K562 (cell line): ENCODE data around the gene NBEAL2. TPM values are rescaled to one million over a fixed set of nuclear protein-coding genes. Genes with fewer than 3 reads are reported as not detected.
A peak's percentile ranks its signal among the peaks of the same experiment; 100 is the strongest.

ENCODE experiments used
- ARID2 ChIP-seq: fragments of 450-650 bp; IDR thresholded peaks from 2 replicates; pipeline ENCODE4 v1.6.1; 2017; ENCODE audit warnings: antibody characterized with exemption, mild to moderate bottlenecking
- COPS2 ChIP-seq: fragments of 450-650 bp; conservative IDR thresholded peaks from 2 replicates; pipeline ENCODE4 v1.6.1; 2016; ENCODE audit warnings: mild to moderate bottlenecking, moderate library complexity
- GATAD2B ChIP-seq: fragments of 450-650 bp; IDR thresholded peaks from 2 replicates; pipeline ENCODE4 v1.6.1; 2017; ENCODE audit warnings: mild to moderate bottlenecking, borderline replicate concordance
- HDAC2 ChIP-seq: fragments of 450-650 bp; IDR thresholded peaks from 2 replicates; pipeline ENCODE4 v1.6.1; 2016; ENCODE audit warnings: mild to moderate bottlenecking
- ILK ChIP-seq: fragments of 450-650 bp; IDR thresholded peaks from 2 replicates; pipeline ENCODE4 v1.6.1; 2016; ENCODE audit warnings: missing genetic modification characterization, low read depth, mild to moderate bottlenecking, missing compliant biosample characterization, moderate library complexity, borderline replicate concordance
- NONO ChIP-seq, 2 experiments: fragments of 200-400 bp in 1 of 2; fragments of 450-650 bp in 1 of 2; formaldehyde crosslinking in 1 of 2; IDR thresholded peaks; 2 replicates each; pipeline ENCODE4 v1.6.1; 2017; ENCODE audit warnings: low read depth in 2 of 2, mild to moderate bottlenecking in 2 of 2, moderate library complexity in 2 of 2, low read length in 1 of 2
- STAT5B ChIP-seq: fragments of 250-450 bp; sonication (Bioruptor Pico); IDR thresholded peaks from 2 replicates; pipeline ENCODE4 v1.8.0; 2021; ENCODE audit warnings: mild to moderate bottlenecking, inconsistent platforms
- XRCC3 ChIP-seq: fragments of 450-650 bp; IDR thresholded peaks from 2 replicates; pipeline ENCODE4 v1.6.1; 2017; ENCODE audit warnings: mild to moderate bottlenecking, moderate library complexity
- ZEB2 ChIP-seq: fragments of 450-650 bp; IDR thresholded peaks from 2 replicates; pipeline ENCODE4 v1.6.1; 2016
- ZNF133 ChIP-seq: fragments of 250-450 bp; sonication (Bioruptor Pico); IDR thresholded peaks from 2 replicates; pipeline ENCODE4 v1.4.0; 2020; ENCODE audit warnings: mild to moderate bottlenecking
- ZNF324 ChIP-seq: fragments of 250-450 bp; sonication (Bioruptor Pico); IDR thresholded peaks from 2 replicates; pipeline ENCODE4 v1.4.0; 2020; ENCODE audit warnings: mild to moderate bottlenecking
- ZNF444 ChIP-seq: fragments of 250-450 bp; sonication (Bioruptor Pico); IDR thresholded peaks from 2 replicates; pipeline ENCODE4 v1.4.0; 2020; ENCODE audit warnings: mild to moderate bottlenecking, moderate library complexity
- ZNF586 ChIP-seq: fragments of 450-650 bp; formaldehyde crosslinking; conservative IDR thresholded peaks from 2 replicates; pipeline ENCODE4 v1.4.0; 2020; ENCODE audit warnings: mild to moderate bottlenecking, moderate library complexity
- ZNF695 ChIP-seq: fragments of 450-650 bp; formaldehyde crosslinking; IDR thresholded peaks from 2 replicates; pipeline ENCODE4 v1.4.0; 2020; ENCODE audit warnings: mild to moderate bottlenecking, moderate library complexity
- ZNF699 ChIP-seq: fragments of 250-450 bp; sonication (Bioruptor Pico); IDR thresholded peaks from 2 replicates; pipeline ENCODE4 v1.8.0; 2021; ENCODE audit warnings: mild to moderate bottlenecking, moderate library complexity; ENCODE audit not compliant: insufficient replicate concordance
- ZNF717 ChIP-seq: fragments of 250-450 bp; sonication (Bioruptor Pico); IDR thresholded peaks from 2 replicates; pipeline ENCODE4 v1.5.0; 2021
- polyA plus RNA-seq, 8 experiments: library from polyadenylated mRNA; depleted of rRNA in 4 of 8; stranded (reverse) in 5 of 8; unstranded in 3 of 8; fragments of >200 nt; fragmentation: Nextera tagmentation in 2 of 8; fragmentation: Illumina TruSeq in 1 of 8; extraction: Ambion mirVana in 2 of 8; extraction: Trizol in 1 of 8; gene quantifications; 2 replicates each; pipeline versions ENCODE4 v1.2.1 to v1.2.3, GENCODE V29; 2011 to 2014; ENCODE audit warnings: inconsistent platforms in 1 of 8, missing spikeins in 1 of 8
- total RNA-seq, 7 experiments: library from RNA; depleted of rRNA in 6 of 7; stranded (reverse); fragments of >200 nt in 6 of 7; fragmentation: Illumina TruSeq in 2 of 7; extraction: Trizol in 2 of 7; gene quantifications; 2 replicates each; pipeline versions ENCODE4 v1.2.1 to v1.2.3, GENCODE V29; 2011 to 2021; ENCODE audit warnings: low replicate concordance in 1 of 7
- TF ChIP-seq, protein P1 (sequence below): fragments of 250-450 bp; sonication (Bioruptor Pico); IDR thresholded peaks from 2 replicates; pipeline ENCODE4 v1.8.0; 2021; ENCODE audit warnings: moderate library complexity, mild to moderate bottlenecking, inconsistent platforms
- TF ChIP-seq, protein P2 (sequence below): fragments of 450-650 bp; formaldehyde crosslinking; IDR thresholded peaks from 2 replicates; pipeline ENCODE4 v1.4.0; 2020; ENCODE audit warnings: mild to moderate bottlenecking
- TF ChIP-seq, protein P3 (sequence below): fragments of 200-800 bp; sonication (Bioruptor generic); IDR thresholded peaks from 2 replicates; pipeline ENCODE4 v1.6.1; 2016; ENCODE audit warnings: missing genetic modification characterization, missing compliant biosample characterization

Gene NBEAL2
- total and polyA plus RNA-seq, 9 of the 15 experiments (the other 6 are each of a cell fraction or from before 2014, with no cell fraction given): 0.06 to 114 (median 29.6) TPM

DNA sequence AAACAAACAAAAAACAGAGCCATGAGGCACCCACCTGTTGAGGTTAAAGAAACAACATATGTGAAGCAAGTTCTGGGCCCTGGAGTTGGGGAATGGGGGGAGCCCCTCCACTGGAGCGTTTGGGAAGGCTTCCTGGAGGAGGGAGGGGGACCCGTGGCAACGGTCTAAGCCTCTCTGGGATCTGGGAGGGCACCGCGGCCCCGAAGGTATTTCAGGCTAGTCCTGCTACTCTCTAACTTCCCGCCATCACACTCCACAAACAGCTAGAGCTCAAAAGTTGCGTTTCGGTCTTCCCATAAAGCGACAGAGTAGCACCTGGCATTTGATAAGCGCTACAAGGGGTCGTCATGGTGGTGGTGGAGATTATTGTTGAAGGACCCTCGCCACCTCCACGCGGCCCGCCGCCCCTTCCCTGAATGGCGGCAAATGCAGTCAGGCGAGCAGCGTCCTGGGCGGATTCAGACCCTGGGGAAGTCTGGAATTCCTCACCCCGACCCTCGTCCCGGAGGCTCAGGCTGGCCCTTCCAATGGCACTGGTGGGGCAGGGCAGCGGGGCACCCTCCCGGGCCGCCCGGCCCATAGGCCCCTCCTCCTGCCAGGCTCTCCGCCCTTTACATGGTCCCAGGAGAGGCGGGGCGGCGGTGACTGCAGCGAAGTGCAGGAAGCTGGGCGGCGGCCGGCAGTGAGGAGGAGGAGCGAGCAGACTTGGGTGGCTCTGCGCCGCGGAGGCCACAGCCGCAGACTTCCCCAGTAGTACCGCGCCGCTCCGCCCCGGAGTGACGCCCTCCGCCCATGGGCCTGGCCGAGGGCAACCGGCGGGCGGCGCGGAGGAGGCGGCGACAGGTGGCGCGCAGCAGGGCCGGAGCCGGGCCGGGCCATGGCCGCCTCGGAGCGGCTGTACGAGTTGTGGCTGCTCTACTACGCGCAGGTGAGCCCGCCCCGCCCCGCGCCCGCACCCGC is at the start of gene NBEAL2 (continued):
- TF ChIP-seq ZNF717 (CRISPR knock-in tag) (no peak), ZNF133 (CRISPR knock-in tag) (0 out of 2 replicates have a peak, but pooled peaks have one; percentile 41), COPS2 (no peak), ARID2 (no peak), HDAC2 (peak; percentile 58), ZNF444 (CRISPR knock-in tag) (no peak), ZNF324 (CRISPR knock-in tag) (peak; percentile 45; the same call in 1 of the 2 replicates), ZEB2 (no peak), ZNF695 (0 out of 2 replicates have a peak, but pooled peaks have one; percentile 12), STAT5B (no peak), ZNF586 (CRISPR knock-in tag) (no peak; the same call in 1 of the 2 replicates), GATAD2B (no peak), ZNF699 (CRISPR knock-in tag) (no peak), ILK (tag) (no peak), XRCC3 (no peak), NONO (IDR thresholded peaks at IDR 0.05; ENCODE audit: low read depth in 2 of 2, low read length in 1 of 2) (no peak)
- TF ChIP-seq, protein P1, sequence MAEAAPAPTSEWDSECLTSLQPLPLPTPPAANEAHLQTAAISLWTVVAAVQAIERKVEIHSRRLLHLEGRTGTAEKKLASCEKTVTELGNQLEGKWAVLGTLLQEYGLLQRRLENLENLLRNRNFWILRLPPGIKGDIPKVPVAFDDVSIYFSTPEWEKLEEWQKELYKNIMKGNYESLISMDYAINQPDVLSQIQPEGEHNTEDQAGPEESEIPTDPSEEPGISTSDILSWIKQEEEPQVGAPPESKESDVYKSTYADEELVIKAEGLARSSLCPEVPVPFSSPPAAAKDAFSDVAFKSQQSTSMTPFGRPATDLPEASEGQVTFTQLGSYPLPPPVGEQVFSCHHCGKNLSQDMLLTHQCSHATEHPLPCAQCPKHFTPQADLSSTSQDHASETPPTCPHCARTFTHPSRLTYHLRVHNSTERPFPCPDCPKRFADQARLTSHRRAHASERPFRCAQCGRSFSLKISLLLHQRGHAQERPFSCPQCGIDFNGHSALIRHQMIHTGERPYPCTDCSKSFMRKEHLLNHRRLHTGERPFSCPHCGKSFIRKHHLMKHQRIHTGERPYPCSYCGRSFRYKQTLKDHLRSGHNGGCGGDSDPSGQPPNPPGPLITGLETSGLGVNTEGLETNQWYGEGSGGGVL (CRISPR knock-in tag): no peak
- TF ChIP-seq, protein P2, sequence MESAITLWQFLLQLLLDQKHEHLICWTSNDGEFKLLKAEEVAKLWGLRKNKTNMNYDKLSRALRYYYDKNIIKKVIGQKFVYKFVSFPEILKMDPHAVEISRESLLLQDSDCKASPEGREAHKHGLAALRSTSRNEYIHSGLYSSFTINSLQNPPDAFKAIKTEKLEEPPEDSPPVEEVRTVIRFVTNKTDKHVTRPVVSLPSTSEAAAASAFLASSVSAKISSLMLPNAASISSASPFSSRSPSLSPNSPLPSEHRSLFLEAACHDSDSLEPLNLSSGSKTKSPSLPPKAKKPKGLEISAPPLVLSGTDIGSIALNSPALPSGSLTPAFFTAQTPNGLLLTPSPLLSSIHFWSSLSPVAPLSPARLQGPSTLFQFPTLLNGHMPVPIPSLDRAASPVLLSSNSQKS (CRISPR knock-in tag): no peak
- TF ChIP-seq, protein P3, sequence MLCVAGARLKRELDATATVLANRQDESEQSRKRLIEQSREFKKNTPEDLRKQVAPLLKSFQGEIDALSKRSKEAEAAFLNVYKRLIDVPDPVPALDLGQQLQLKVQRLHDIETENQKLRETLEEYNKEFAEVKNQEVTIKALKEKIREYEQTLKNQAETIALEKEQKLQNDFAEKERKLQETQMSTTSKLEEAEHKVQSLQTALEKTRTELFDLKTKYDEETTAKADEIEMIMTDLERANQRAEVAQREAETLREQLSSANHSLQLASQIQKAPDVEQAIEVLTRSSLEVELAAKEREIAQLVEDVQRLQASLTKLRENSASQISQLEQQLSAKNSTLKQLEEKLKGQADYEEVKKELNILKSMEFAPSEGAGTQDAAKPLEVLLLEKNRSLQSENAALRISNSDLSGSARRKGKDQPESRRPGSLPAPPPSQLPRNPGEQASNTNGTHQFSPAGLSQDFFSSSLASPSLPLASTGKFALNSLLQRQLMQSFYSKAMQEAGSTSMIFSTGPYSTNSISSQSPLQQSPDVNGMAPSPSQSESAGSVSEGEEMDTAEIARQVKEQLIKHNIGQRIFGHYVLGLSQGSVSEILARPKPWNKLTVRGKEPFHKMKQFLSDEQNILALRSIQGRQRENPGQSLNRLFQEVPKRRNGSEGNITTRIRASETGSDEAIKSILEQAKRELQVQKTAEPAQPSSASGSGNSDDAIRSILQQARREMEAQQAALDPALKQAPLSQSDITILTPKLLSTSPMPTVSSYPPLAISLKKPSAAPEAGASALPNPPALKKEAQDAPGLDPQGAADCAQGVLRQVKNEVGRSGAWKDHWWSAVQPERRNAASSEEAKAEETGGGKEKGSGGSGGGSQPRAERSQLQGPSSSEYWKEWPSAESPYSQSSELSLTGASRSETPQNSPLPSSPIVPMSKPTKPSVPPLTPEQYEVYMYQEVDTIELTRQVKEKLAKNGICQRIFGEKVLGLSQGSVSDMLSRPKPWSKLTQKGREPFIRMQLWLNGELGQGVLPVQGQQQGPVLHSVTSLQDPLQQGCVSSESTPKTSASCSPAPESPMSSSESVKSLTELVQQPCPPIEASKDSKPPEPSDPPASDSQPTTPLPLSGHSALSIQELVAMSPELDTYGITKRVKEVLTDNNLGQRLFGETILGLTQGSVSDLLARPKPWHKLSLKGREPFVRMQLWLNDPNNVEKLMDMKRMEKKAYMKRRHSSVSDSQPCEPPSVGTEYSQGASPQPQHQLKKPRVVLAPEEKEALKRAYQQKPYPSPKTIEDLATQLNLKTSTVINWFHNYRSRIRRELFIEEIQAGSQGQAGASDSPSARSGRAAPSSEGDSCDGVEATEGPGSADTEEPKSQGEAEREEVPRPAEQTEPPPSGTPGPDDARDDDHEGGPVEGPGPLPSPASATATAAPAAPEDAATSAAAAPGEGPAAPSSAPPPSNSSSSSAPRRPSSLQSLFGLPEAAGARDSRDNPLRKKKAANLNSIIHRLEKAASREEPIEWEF (CRISPR knock-in tag): no peak
